Measurements from ENCODE around the gene GNG4.
"Not testable (repeated sequence)": the region's sequence is repeated elsewhere in the genome, so short reads cannot be mapped to it uniquely, and the experiment has no call there.

The GNG4 gene

DNA sequence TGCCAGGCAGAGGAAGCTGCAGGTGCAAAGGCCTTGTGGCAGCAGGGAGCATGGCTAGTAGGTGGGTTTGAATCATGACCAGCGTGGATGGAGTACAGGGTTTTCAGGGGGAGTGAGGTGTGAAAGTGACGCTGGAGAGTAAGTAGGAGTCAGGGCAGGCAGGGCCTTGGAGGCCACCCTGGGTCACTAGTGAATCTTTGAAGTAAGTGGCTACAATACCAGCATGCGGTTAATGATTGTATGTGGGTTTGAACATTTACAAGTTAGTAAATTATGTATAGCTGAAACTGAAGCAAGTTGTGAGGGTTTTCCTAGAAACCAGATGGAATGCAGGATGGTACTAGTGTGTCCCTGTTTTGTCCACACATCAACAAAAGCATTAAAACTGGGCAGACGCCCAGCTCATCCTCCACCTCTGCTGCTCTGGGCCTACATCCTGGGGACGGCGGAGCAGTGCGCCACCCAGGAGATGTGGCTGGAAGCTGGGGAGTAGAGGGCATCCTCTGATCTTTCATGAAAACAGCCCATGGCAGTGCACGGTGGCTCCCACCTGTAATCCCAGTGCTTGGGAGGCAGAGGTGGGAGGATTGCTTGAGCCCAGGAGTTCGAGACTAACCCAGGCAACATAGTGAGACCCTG, 104.2 kb downstream of the GNG4 start:
- Histone ChIP-seq H2AFZ (ENCODE audit: low read length) (no peak overlapping the region), H3K4me3 (ENCODE audit: low read length) (no peak overlapping the region), H3K27me3 (replicated peaks; ENCODE audit: insufficient read depth, low read length) (no peaks in the 10 kb centered on the region), H3K4me2 (ENCODE audit: low read depth, low read length) (no peak overlapping the region), H3K79me2 (ENCODE audit: low read length) (no peaks in the 10 kb centered on the region), H3K4me1 (ENCODE audit: low read length) (no peaks in the 10 kb centered on the region), H3K9me2 (replicated peaks; ENCODE audit: insufficient read depth, low read length) (no peaks in the 10 kb centered on the region), H3K9me3 (replicated peaks; ENCODE audit: insufficient read depth, low read length) (no peaks in the 10 kb centered on the region), H3F3A (ENCODE audit: insufficient read depth, low read length) (no peaks in the 10 kb centered on the region), H3K27ac (ENCODE audit: low read length) (no peak overlapping the region), H4K20me1 (ENCODE audit: insufficient read depth, low read length) (no peaks in the 10 kb centered on the region), H3K36me3 (replicated peaks; ENCODE audit: insufficient read depth, low read length) (no peaks in the 10 kb centered on the region), H3K9ac (ENCODE audit: low read length) (no peak overlapping the region)
- DNase-seq, result no peak
- no peak for TF ChIP-seq EZH2 (optimal IDR thresholded peaks at IDR 0.05; ENCODE audit: low read depth, low read length)

GRCh38 chr1:235542845-235543244, 106.7 kb downstream of the GNG4 start:
- DNase-seq; H4K20me1 ChIP-seq (ENCODE audit: insufficient read depth, low read length); H3K27me3 ChIP-seq (replicated peaks; ENCODE audit: insufficient read depth, low read length); H3K4me2 ChIP-seq (ENCODE audit: low read depth, low read length); H2AFZ ChIP-seq (ENCODE audit: low read length); H3K9me2 ChIP-seq (replicated peaks; ENCODE audit: insufficient read depth, low read length); H3K4me3 ChIP-seq (ENCODE audit: low read length); H3K79me2 ChIP-seq (ENCODE audit: low read length); H3K27ac ChIP-seq (ENCODE audit: low read length); H3F3A ChIP-seq (ENCODE audit: insufficient read depth, low read length); H3K36me3 ChIP-seq (replicated peaks; ENCODE audit: insufficient read depth, low read length); H3K4me1 ChIP-seq (ENCODE audit: low read length); H3K9ac ChIP-seq (ENCODE audit: low read length); H3K9me3 ChIP-seq (replicated peaks; ENCODE audit: insufficient read depth, low read length): not testable (repeated sequence)

DNA sequence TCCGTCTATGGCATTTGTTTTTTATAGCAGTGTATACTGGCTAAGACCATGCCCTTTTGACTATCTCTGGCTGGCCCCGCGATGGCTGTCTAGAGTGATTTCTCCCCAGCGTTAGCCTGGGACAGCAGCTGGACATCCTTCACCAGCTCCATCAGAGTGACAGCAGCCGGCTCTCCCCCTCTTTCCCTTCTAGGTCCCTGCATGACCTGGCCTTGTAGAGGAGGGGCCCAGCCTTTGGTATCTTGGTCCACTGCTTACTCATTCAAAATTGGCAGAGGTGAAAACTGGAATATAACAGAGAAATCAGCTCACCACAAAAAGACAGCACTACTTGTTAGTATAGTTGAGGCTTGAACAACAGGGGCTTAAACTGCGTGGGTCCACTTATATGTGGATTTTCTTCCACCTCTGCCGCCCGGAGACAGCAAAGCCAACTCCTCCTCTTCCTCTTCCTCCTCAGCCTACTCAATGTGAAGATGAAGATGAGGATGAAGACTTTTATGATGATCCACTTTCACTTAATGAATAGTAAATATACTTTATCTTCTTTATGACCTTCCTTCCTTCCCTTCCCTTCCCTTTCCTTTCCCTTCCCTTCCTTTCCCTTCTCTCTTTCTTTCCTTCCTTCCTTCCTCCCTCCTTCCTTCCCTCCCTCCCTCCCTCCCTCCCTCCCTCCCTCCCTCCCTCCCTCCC, 116.0 kb downstream of the GNG4 start:
- no peaks in the 10 kb centered on the region for H3K36me3 ChIP-seq (replicated peaks; ENCODE audit: insufficient read depth, low read length)
- H3K27me3 ChIP-seq (replicated peaks; ENCODE audit: insufficient read depth, low read length), result no peaks in the 10 kb centered on the region
- H3K4me3 ChIP-seq (ENCODE audit: low read length), result no peak overlapping the region
- H3K9ac ChIP-seq (ENCODE audit: low read length), result no peak overlapping the region
- H2AFZ ChIP-seq (ENCODE audit: low read length), result no peak overlapping the region
- TF ChIP-seq, protein P1, sequence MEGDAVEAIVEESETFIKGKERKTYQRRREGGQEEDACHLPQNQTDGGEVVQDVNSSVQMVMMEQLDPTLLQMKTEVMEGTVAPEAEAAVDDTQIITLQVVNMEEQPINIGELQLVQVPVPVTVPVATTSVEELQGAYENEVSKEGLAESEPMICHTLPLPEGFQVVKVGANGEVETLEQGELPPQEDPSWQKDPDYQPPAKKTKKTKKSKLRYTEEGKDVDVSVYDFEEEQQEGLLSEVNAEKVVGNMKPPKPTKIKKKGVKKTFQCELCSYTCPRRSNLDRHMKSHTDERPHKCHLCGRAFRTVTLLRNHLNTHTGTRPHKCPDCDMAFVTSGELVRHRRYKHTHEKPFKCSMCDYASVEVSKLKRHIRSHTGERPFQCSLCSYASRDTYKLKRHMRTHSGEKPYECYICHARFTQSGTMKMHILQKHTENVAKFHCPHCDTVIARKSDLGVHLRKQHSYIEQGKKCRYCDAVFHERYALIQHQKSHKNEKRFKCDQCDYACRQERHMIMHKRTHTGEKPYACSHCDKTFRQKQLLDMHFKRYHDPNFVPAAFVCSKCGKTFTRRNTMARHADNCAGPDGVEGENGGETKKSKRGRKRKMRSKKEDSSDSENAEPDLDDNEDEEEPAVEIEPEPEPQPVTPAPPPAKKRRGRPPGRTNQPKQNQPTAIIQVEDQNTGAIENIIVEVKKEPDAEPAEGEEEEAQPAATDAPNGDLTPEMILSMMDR (IDR thresholded peaks at IDR 0.05; ENCODE audit: low read length), result no peak
- no peak for TF ChIP-seq EZH2phosphoT487 (IDR thresholded peaks at IDR 0.05; ENCODE audit: low read length)
- no peak for TF ChIP-seq EZH2 (optimal IDR thresholded peaks at IDR 0.05; ENCODE audit: low read depth, low read length)
- no peaks in the 10 kb centered on the region for H3F3A ChIP-seq (ENCODE audit: insufficient read depth, low read length)
- H3K79me2 ChIP-seq (ENCODE audit: low read length), result no peaks in the 10 kb centered on the region
- H3K9me2 ChIP-seq (replicated peaks; ENCODE audit: insufficient read depth, low read length), result no peaks in the 10 kb centered on the region
- H3K4me1 ChIP-seq (ENCODE audit: low read length), result no peaks in the 10 kb centered on the region
- DNase-seq, result no peak
- no peak overlapping the region for H3K27ac ChIP-seq (ENCODE audit: low read length)
- H3K9me3 ChIP-seq (replicated peaks; ENCODE audit: insufficient read depth, low read length), result no peaks in the 10 kb centered on the region
- H4K20me1 ChIP-seq (ENCODE audit: insufficient read depth, low read length), result no peaks in the 10 kb centered on the region
- no peak overlapping the region for H3K4me2 ChIP-seq (ENCODE audit: low read depth, low read length)

- Histone ChIP-seq H3K9me2 (replicated peaks; ENCODE audit: insufficient read depth, low read length) (no peaks in the 10 kb centered on the region), H3K4me1 (ENCODE audit: low read length) (no peaks in the 10 kb centered on the region), H3K36me3 (replicated peaks; ENCODE audit: insufficient read depth, low read length) (no peaks in the 10 kb centered on the region), H2AFZ (ENCODE audit: low read length) (no peak overlapping the region), H3F3A (ENCODE audit: insufficient read depth, low read length) (no peaks in the 10 kb centered on the region), H3K4me2 (ENCODE audit: low read depth, low read length) (no peak overlapping the region), H3K27ac (ENCODE audit: low read length) (no peak overlapping the region), H3K4me3 (ENCODE audit: low read length) (no peak overlapping the region), H3K9ac (ENCODE audit: low read length) (no peak overlapping the region), H3K9me3 (replicated peaks; ENCODE audit: insufficient read depth, low read length) (no peaks in the 10 kb centered on the region), H4K20me1 (ENCODE audit: insufficient read depth, low read length) (no peaks in the 10 kb centered on the region), H3K27me3 (replicated peaks; ENCODE audit: insufficient read depth, low read length) (no peaks in the 10 kb centered on the region), H3K79me2 (ENCODE audit: low read length) (no peaks in the 10 kb centered on the region)
- TF ChIP-seq EZH2phosphoT487 (IDR thresholded peaks at IDR 0.05; ENCODE audit: low read length), result no peak
- TF ChIP-seq, protein P1 (IDR thresholded peaks at IDR 0.05; ENCODE audit: low read length), result no peak
- no peak for TF ChIP-seq EZH2 (optimal IDR thresholded peaks at IDR 0.05; ENCODE audit: low read depth, low read length)
- DNase-seq, result no peak
These were observed 117.2 kb downstream of the GNG4 start for GRCh38 chr1:235532360-235532759.
